IMR-90 (cell line): ENCODE measurements around the gene KIF16B. TPM values are rescaled to one million over a fixed set of nuclear protein-coding genes. Genes with fewer than 3 reads are reported as not detected.

ENCODE experiments used
- ATAC-seq: fragments of 200-7000 bp; cut with Tn5 transposase; 2 replicates; pipeline ENCODE4 v1.9.1; 2020; ENCODE audit warnings: low read depth, mild to moderate bottlenecking, moderate library complexity
- BruUV-seq: library from RNA; stranded (reverse); fragments of 400-500 nt; replicated peaks from 2 replicates; lab custom pipeline; 2021; lab: Mats Ljungman, UMichigan
- CTCF ChIA-PET: fragments of 300-600 bp; formaldehyde crosslinking; extraction: SDS; loops from one replicate; lab custom pipeline; 2021; ENCODE audit warnings: antibody characterized with exemption; lab: Yijun Ruan, JAX
- POLR2A ChIA-PET: fragments of 300-600 bp; sonication (Branson Sonifier 250); formaldehyde crosslinking; loops from one replicate; lab custom pipeline; 2022; ENCODE audit warnings: antibody characterized with exemption; ENCODE audit not compliant: unreplicated experiment; lab: Charles Lee
- DNase-seq: peaks from one replicate; pipeline ENCODE4 v3.0.0; 2013
- H2AFZ ChIP-seq: replicated peaks from 2 replicates; pipeline ENCODE3; 2013; ENCODE audit warnings: low read length, mild to moderate bottlenecking; ENCODE audit not compliant: poor library complexity
- H2AK5ac ChIP-seq: 2 replicates; pipeline ENCODE4 v1.6.1; 2013; ENCODE audit warnings: low read depth, low read length, inconsistent platforms
- H2AK9ac ChIP-seq: replicated peaks from 2 replicates; pipeline ENCODE3; 2013; ENCODE audit warnings: mild to moderate bottlenecking, low read depth, low read length, moderate library complexity; ENCODE audit not compliant: poor library complexity
- H2BK120ac ChIP-seq: 2 replicates; pipeline ENCODE4 v1.6.1; 2013; ENCODE audit warnings: low read depth, low read length, inconsistent platforms
- H2BK15ac ChIP-seq: 3 replicates; pipeline ENCODE4 v1.6.1; 2013; ENCODE audit warnings: low read depth, low read length, inconsistent platforms
- H2BK20ac ChIP-seq: 2 replicates; pipeline ENCODE4 v1.6.1; 2013; ENCODE audit warnings: low read depth, mild to moderate bottlenecking, inconsistent platforms, low read length, moderate library complexity
- H2BK5ac ChIP-seq: 2 replicates; pipeline ENCODE4 v1.6.1; 2013; ENCODE audit warnings: mild to moderate bottlenecking, low read depth, low read length, inconsistent platforms; ENCODE audit not compliant: poor library complexity, severe bottlenecking
- H3K14ac ChIP-seq: replicated peaks from 2 replicates; pipeline ENCODE4 v1.6.1; 2013; ENCODE audit warnings: low read depth, low read length, inconsistent platforms
- H3K18ac ChIP-seq: 2 replicates; pipeline ENCODE4 v1.6.1; 2013; ENCODE audit warnings: low read depth, low read length, control low read depth
- H3K23ac ChIP-seq: 2 replicates; pipeline ENCODE4 v1.6.1; 2013; ENCODE audit warnings: low read depth, low read length, inconsistent platforms
- H3K27ac ChIP-seq: 2 replicates; pipeline ENCODE4 v1.5.1; 2013; ENCODE audit warnings: mild to moderate bottlenecking, control low read depth, low read length; ENCODE audit not compliant: insufficient read depth
- H3K27me3 ChIP-seq: 2 replicates; pipeline ENCODE4 v1.6.1; 2013; ENCODE audit warnings: low read length; ENCODE audit not compliant: control insufficient read depth, insufficient read depth
- H3K36me3 ChIP-seq: 2 replicates; pipeline ENCODE4 v1.6.1; 2013; ENCODE audit warnings: low read length, mixed read lengths; ENCODE audit not compliant: control insufficient read depth, insufficient read depth
- H3K4ac ChIP-seq: 2 replicates; pipeline ENCODE4 v1.6.1; 2013; ENCODE audit warnings: low read depth, low read length, inconsistent platforms
- H3K4me1 ChIP-seq: 2 replicates; pipeline ENCODE4 v1.6.1; 2013; ENCODE audit warnings: low read length, mixed read lengths; ENCODE audit not compliant: control insufficient read depth, insufficient read depth
- H3K4me2 ChIP-seq: 2 replicates; pipeline ENCODE4 v1.6.1; 2013; ENCODE audit warnings: low read depth, mild to moderate bottlenecking, control low read depth, low read length, moderate library complexity
- H3K4me3 ChIP-seq: 2 replicates; pipeline ENCODE4 v1.5.1; 2013; ENCODE audit warnings: low read depth, mild to moderate bottlenecking, control low read depth, low read length, moderate library complexity; ENCODE audit not compliant: insufficient read depth
- H3K56ac ChIP-seq: 2 replicates; pipeline ENCODE4 v1.6.1; 2013; ENCODE audit warnings: low read length, inconsistent platforms; ENCODE audit not compliant: insufficient read depth; ENCODE audit errors: extremely low read depth
- H3K79me1 ChIP-seq, 2 experiments: 2 replicates each; pipeline ENCODE4 v1.6.1; 2013; ENCODE audit warnings: low read length in 2 of 2, inconsistent platforms in 1 of 2, low read depth in 1 of 2
- H3K9ac ChIP-seq: 2 replicates; pipeline ENCODE4 v1.6.1; 2013; ENCODE audit warnings: low read depth, low read length, control low read depth
- H3K9me1 ChIP-seq: 2 replicates; pipeline ENCODE4 v1.6.1; 2013; ENCODE audit warnings: low read length, inconsistent platforms; ENCODE audit not compliant: insufficient read depth
- H3K9me3 ChIP-seq: 2 replicates; pipeline ENCODE4 v1.6.1; 2013; ENCODE audit warnings: low read length; ENCODE audit not compliant: control insufficient read depth, insufficient read depth
- H4K20me1 ChIP-seq: 2 replicates; pipeline ENCODE4 v1.6.1; 2013; ENCODE audit warnings: low read length, inconsistent platforms; ENCODE audit not compliant: insufficient read depth
- H4K5ac ChIP-seq: 2 replicates; pipeline ENCODE4 v1.6.1; 2013; ENCODE audit warnings: mild to moderate bottlenecking, low read depth, low read length, control low read depth
- H4K8ac ChIP-seq, 2 experiments: 2 replicates each; pipeline ENCODE4 v1.6.1; 2013; ENCODE audit warnings: low read depth in 2 of 2, low read length in 2 of 2, control low read depth in 1 of 2, inconsistent platforms in 1 of 2
- H4K91ac ChIP-seq: 2 replicates; pipeline ENCODE4 v1.6.1; 2013; ENCODE audit warnings: low read depth, low read length, inconsistent platforms; ENCODE audit not compliant: insufficient read depth
- BHLHE40 ChIP-seq: fragments of 150-350 bp; IDR thresholded peaks from 2 replicates; pipeline ENCODE4 v1.6.1; 2016; ENCODE audit warnings: mild to moderate bottlenecking, low read depth, low read length
- CEBPB ChIP-seq: IDR thresholded peaks from 2 replicates; pipeline ENCODE4 v1.6.1; 2012; ENCODE audit warnings: low read depth, low read length, improper control_type of control experiment
- CHD1 ChIP-seq: IDR thresholded peaks from 2 replicates; pipeline ENCODE4 v1.6.1; 2012; ENCODE audit warnings: low read depth, low read length, improper control_type of control experiment
- CTCF ChIP-seq: conservative IDR thresholded peaks from 2 replicates; pipeline ENCODE4 v1.5.1; 2012; ENCODE audit warnings: mild to moderate bottlenecking, low read depth, low read length, improper control_type of control experiment
- ELK1 ChIP-seq: fragments of 150-350 bp; IDR thresholded peaks from 2 replicates; pipeline ENCODE4 v1.6.1; 2016; ENCODE audit warnings: low read depth, mild to moderate bottlenecking, low read length, moderate library complexity, borderline replicate concordance
- FOS ChIP-seq: fragments of 150-350 bp; IDR thresholded peaks from 2 replicates; pipeline ENCODE4 v1.6.1; 2016; ENCODE audit warnings: low read depth, low read length
- MAFK ChIP-seq: IDR thresholded peaks from 2 replicates; pipeline ENCODE4 v1.6.1; 2012; ENCODE audit warnings: low read depth, low read length, improper control_type of control experiment
- MAZ ChIP-seq: IDR thresholded peaks from 2 replicates; pipeline ENCODE4 v1.6.1; 2012; ENCODE audit warnings: low read depth, mild to moderate bottlenecking, low read length, improper control_type of control experiment, moderate library complexity, borderline replicate concordance
- MXI1 ChIP-seq: IDR thresholded peaks from 2 replicates; pipeline ENCODE4 v1.6.1; 2012; ENCODE audit warnings: low read depth, mild to moderate bottlenecking, low read length, moderate library complexity, borderline replicate concordance
- NFE2L2 ChIP-seq: fragments of 150-350 bp; IDR thresholded peaks from 2 replicates; pipeline ENCODE4 v1.6.1; 2016; ENCODE audit warnings: low read depth, mild to moderate bottlenecking, low read length
- POLR2A ChIP-seq: IDR thresholded peaks from 2 replicates; pipeline ENCODE4 v1.6.1; 2012; ENCODE audit warnings: mild to moderate bottlenecking, low read depth, low read length
- RAD21 ChIP-seq: IDR thresholded peaks from 2 replicates; pipeline ENCODE4 v1.6.1; 2012; ENCODE audit warnings: low read length, improper control_type of control experiment
- RCOR1 ChIP-seq: IDR thresholded peaks from 2 replicates; pipeline ENCODE4 v1.6.1; 2012; ENCODE audit warnings: mild to moderate bottlenecking, low read length, improper control_type of control experiment; ENCODE audit not compliant: insufficient replicate concordance
- RFX5 ChIP-seq: IDR thresholded peaks from 2 replicates; pipeline ENCODE4 v1.8.0; 2012; ENCODE audit warnings: low read depth, mild to moderate bottlenecking, low read length, moderate library complexity
- SMC3 ChIP-seq: fragments of 150-350 bp; IDR thresholded peaks from 2 replicates; pipeline ENCODE4 v1.6.1; 2016; ENCODE audit warnings: low read depth, mild to moderate bottlenecking, antibody characterized with exemption, low read length, moderate library complexity
- USF2 ChIP-seq: fragments of 150-350 bp; IDR thresholded peaks from 2 replicates; pipeline ENCODE4 v1.6.1; 2017; ENCODE audit warnings: mild to moderate bottlenecking, antibody characterized with exemption, low read length, low read depth
- WGBS, 2 experiments: methylation state at CpG; one replicate each; pipeline versions ENCODE4 v1.1.5 to v1.1.7; 2013; ENCODE audit warnings: missing lambda C conversion rate in 2 of 2; ENCODE audit not compliant: insufficient read length in 1 of 2; ENCODE audit errors: extremely low coverage in 2 of 2; 5-methylcytosine and 5-hydroxymethylcytosine counted together
- dilution Hi-C: fragments of 300-500 bp; cut with HindIII; formaldehyde crosslinking; loops from one replicate; pipeline ENCODE4 v1.14.3; 2018; ENCODE audit warnings: low sequenced_read_pairs; ENCODE audit not compliant: unreplicated experiment
- in situ Hi-C: fragments of 300-500 bp; cut with MboI; formaldehyde crosslinking; loops from 3 replicates; pipeline ENCODE4 v1.14.3; 2019; ENCODE audit warnings: low sequenced_read_pairs, inconsistent platforms, mixed read lengths
- intact Hi-C: fragments of 100-400 bp; cut with micrococcal nuclease; formaldehyde crosslinking; loops from 2 replicates; pipeline ENCODE4 v1.10.0; 2022
- polyA plus RNA-seq, 3 experiments: library from polyadenylated mRNA; depleted of rRNA; stranded (reverse); fragments of >200 nt; gene quantifications; 2 replicates each; pipeline ENCODE4 v1.2.3, GENCODE V29; 2012; ENCODE audit warnings: low replicate concordance in 1 of 3
- total RNA-seq: library from RNA; depleted of rRNA; stranded (reverse); fragments of >200 nt; gene quantifications from 2 replicates; pipeline ENCODE4 v1.2.3, GENCODE V29; 2012

Gene KIF16B
- total and polyA plus RNA-seq, 2 of the 4 experiments (the other 2 are of a cell fraction) = 4.7 to 10.0 TPM

GRCh38 chr20:16352751-16353416 is 220.4 kb downstream of the KIF16B start:
- Histone ChIP-seq H3K4me1 (no peaks in the 10 kb centered on the region), H3K4me2 (no peak overlapping the region), H3K9me1 (no peaks in the 10 kb centered on the region), H3K14ac (no peak overlapping the region), H2BK5ac (no peak overlapping the region), H2AK9ac (no peak overlapping the region), H3K56ac (no peak overlapping the region), H3K27me3 (no peaks in the 10 kb centered on the region), H4K91ac (no peak overlapping the region), H3K9ac (no peak overlapping the region), H2BK20ac (no peak overlapping the region), H3K27ac (no peak overlapping the region), H2AK5ac (no peak overlapping the region), H2BK120ac (no peak overlapping the region), H4K5ac (no peak overlapping the region), H2AFZ (no peak overlapping the region), H3K23ac (no peak overlapping the region), H3K4ac (no peak overlapping the region), H3K4me3 (no peak overlapping the region), H3K36me3 (no peaks in the 10 kb centered on the region), H4K20me1 (no peaks in the 10 kb centered on the region), H3K79me1 (no peaks in the 10 kb centered on the region), H2BK15ac (no peak overlapping the region), H3K9me3 (no peaks in the 10 kb centered on the region), H3K18ac (no peak overlapping the region), H4K8ac (no peak overlapping the region)
- dilution Hi-C loops = no loop called here
- TF ChIP-seq FOS = no peak
- no peak for TF ChIP-seq USF2
- TF ChIP-seq CHD1 = no peak
- TF ChIP-seq POLR2A = no peak
- TF ChIP-seq ELK1 = no peak
- TF ChIP-seq RCOR1 = no peak
- TF ChIP-seq MAFK = no peak
- no peak for TF ChIP-seq RFX5
- TF ChIP-seq BHLHE40 = no peak
- no peak for TF ChIP-seq CTCF
- no peak for TF ChIP-seq NFE2L2
- TF ChIP-seq RAD21 = no peak
- no peak for TF ChIP-seq CEBPB
- no peak for TF ChIP-seq MXI1
- TF ChIP-seq SMC3 = no peak
- TF ChIP-seq MAZ = no peak
- no TSS peak for BruUV-seq
- CTCF ChIA-PET = interaction anchor here (0.6 kb wide), 2 partner anchors 9 to 16 kb away, joined by 3 read pairs; no protein-coding TSS in a partner anchor
- in situ Hi-C loops = no loop called here
- no CpG with 5 or more reads among the region's 5 CpGs for WGBS, 2 experiments
- no peak for ATAC-seq
- POLR2A ChIA-PET = no interaction called here
- no peak for DNase-seq
- intact Hi-C loops = no loop called here
